NB4 (cell line): ENCODE measurements around the gene C5.

Source experiments
- MYC ChIP-seq: IDR thresholded peaks from 2 replicates; pipeline ENCODE4 v1.6.1; 2011; ENCODE audit warnings: low read depth, low read length
- POLR2A ChIP-seq: IDR thresholded peaks from 2 replicates; pipeline ENCODE4 v1.6.1; 2011; ENCODE audit warnings: mild to moderate bottlenecking; ENCODE audit not compliant: insufficient read length; ENCODE audit errors: extremely low read depth
- TF ChIP-seq, protein P1 (sequence below): IDR thresholded peaks from one replicate; pipeline ENCODE4 v1.5.1; 2012; ENCODE audit warnings: low read depth, low read length
- TF ChIP-seq, protein P2 (sequence below): IDR thresholded peaks from 2 replicates; pipeline ENCODE4 v1.6.1; 2011; ENCODE audit warnings: low read depth, low read length

DNA sequence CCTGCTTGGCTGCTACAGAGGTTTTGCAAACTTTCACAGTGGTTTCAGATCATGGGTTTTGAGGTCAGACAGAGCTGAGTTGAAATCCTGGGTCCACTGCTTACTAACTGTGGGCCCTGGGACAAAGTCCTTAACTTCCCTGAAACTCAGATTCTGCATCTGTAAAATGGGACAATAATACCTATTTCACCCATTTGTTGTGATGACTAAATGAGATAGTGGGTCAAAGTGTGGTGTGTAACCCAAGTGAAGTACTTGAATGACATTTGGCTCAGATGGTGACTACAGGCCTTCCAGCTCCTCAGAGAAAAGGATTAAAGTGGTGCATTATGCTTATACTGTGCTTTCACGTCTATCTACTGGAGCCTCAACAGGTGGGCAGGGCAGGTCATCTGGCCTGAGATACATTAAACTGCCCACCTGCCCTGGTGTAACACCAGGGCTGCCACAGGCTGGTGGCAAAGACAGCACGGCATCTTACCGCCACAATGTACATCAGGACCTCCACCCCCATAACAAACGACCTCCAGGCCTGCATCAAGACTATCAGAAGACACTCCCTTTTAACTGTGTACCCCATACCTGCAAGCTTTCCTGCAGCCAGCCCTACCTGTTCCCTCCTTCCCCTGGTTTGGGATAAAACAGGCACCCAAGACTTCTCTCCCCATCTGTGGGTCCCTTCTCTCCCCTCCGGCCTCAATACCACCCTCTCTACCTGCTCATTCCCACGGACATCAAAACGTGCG lies 122.6 kb downstream of the C5 start:
- TF ChIP-seq, protein P1, sequence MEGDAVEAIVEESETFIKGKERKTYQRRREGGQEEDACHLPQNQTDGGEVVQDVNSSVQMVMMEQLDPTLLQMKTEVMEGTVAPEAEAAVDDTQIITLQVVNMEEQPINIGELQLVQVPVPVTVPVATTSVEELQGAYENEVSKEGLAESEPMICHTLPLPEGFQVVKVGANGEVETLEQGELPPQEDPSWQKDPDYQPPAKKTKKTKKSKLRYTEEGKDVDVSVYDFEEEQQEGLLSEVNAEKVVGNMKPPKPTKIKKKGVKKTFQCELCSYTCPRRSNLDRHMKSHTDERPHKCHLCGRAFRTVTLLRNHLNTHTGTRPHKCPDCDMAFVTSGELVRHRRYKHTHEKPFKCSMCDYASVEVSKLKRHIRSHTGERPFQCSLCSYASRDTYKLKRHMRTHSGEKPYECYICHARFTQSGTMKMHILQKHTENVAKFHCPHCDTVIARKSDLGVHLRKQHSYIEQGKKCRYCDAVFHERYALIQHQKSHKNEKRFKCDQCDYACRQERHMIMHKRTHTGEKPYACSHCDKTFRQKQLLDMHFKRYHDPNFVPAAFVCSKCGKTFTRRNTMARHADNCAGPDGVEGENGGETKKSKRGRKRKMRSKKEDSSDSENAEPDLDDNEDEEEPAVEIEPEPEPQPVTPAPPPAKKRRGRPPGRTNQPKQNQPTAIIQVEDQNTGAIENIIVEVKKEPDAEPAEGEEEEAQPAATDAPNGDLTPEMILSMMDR = no peak
- no peak for TF ChIP-seq POLR2A
- TF ChIP-seq, protein P2, sequence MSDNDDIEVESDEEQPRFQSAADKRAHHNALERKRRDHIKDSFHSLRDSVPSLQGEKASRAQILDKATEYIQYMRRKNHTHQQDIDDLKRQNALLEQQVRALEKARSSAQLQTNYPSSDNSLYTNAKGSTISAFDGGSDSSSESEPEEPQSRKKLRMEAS = no peak
- no peak for TF ChIP-seq MYC
